ENCODE data around the gene DOCK8. TPM values are rescaled to one million over a fixed set of nuclear protein-coding genes. Genes with fewer than 3 reads are reported as not detected.
A peak's percentile ranks its signal among the peaks of the same experiment; 100 is the strongest.

The DOCK8 gene
- total RNA-seq, 2 donors from 2014 or later: 199 to 213 TPM

- H3K4me3 Mint-ChIP-seq: no peak overlapping the region
- no peaks in the 10 kb centered on the region for H3K27me3 Mint-ChIP-seq (ENCODE audit: low read depth)
These were observed 247.5 kb downstream of the DOCK8 start for GRCh38 chr9:462121-462520.

GRCh38 chr9:462606-463005 is 247.9 kb downstream of the DOCK8 start:
- peaks cover 5 to 19% of the 10 kb centered on the region in 2 donors for H3K36me3 Mint-ChIP-seq (ENCODE audit: insufficient read depth in 2 of 2)
- DNase-seq: no peak
- no peak overlapping the region for H3K4me3 Mint-ChIP-seq
- no peaks in the 10 kb centered on the region for H3K9me3 Mint-ChIP-seq
- peak overlapping the region; percentile 49 for H3K27ac Mint-ChIP-seq
- no peaks in the 10 kb centered on the region for H3K27me3 Mint-ChIP-seq (ENCODE audit: low read depth)
- no peak for ATAC-seq (replicated peaks in 1 of 2)
- peaks cover 11% of the 10 kb centered on the region for H3K4me1 Mint-ChIP-seq (ENCODE audit: low read depth)

More at GRCh38 chr9:462121-462520, 247.5 kb downstream of the DOCK8 start:
- peaks cover 5 to 19% of the 10 kb centered on the region in 2 donors for H3K36me3 Mint-ChIP-seq (ENCODE audit: insufficient read depth in 2 of 2)
- DNase-seq (no peak), ATAC-seq (replicated peaks in 1 of 2) (no peak)
- peak overlapping the region; percentile 55 for H3K27ac Mint-ChIP-seq
- peaks cover 11% of the 10 kb centered on the region for H3K4me1 Mint-ChIP-seq (ENCODE audit: low read depth)
- no peaks in the 10 kb centered on the region for H3K9me3 Mint-ChIP-seq

- H3K4me3 Mint-ChIP-seq: no peak overlapping the region
- H3K36me3 Mint-ChIP-seq (ENCODE audit: insufficient read depth in 2 of 2): peaks cover 5 to 19% of the 10 kb centered on the region in 2 donors
- DNase-seq: no peak
- no peaks in the 10 kb centered on the region for H3K27me3 Mint-ChIP-seq (ENCODE audit: low read depth)
- H3K4me1 Mint-ChIP-seq (ENCODE audit: low read depth): peaks cover 17% of the 10 kb centered on the region
- no peak overlapping the region for H3K27ac Mint-ChIP-seq
- H3K9me3 Mint-ChIP-seq: no peaks in the 10 kb centered on the region
- ATAC-seq (replicated peaks in 1 of 2): no peak
These were observed 248.9 kb downstream of the DOCK8 start for GRCh38 chr9:463455-464171.

- H3K4me3 Mint-ChIP-seq: no peak overlapping the region
- H3K36me3 Mint-ChIP-seq (ENCODE audit: insufficient read depth in 2 of 2): peaks cover 5 to 19% of the 10 kb centered on the region in 2 donors
- no peak for ATAC-seq (replicated peaks in 1 of 2)
- peaks cover 40% of the 10 kb centered on the region for H3K4me1 Mint-ChIP-seq (ENCODE audit: low read depth)
- H3K27me3 Mint-ChIP-seq (ENCODE audit: low read depth): no peaks in the 10 kb centered on the region
- no peaks in the 10 kb centered on the region for H3K9me3 Mint-ChIP-seq
- no peak for DNase-seq
- H3K27ac Mint-ChIP-seq: no peak overlapping the region
These were observed 252.1 kb downstream of the DOCK8 start for GRCh38 chr9:466747-467146.

GRCh38 chr9:468766-469426 is 254.2 kb downstream of the DOCK8 start:
- peaks cover 35% of the 10 kb centered on the region for H3K4me1 Mint-ChIP-seq (ENCODE audit: low read depth)
- H3K36me3 Mint-ChIP-seq (ENCODE audit: insufficient read depth in 2 of 2): peaks cover 0 to 15% of the 10 kb centered on the region in 2 donors
- H3K27me3 Mint-ChIP-seq (ENCODE audit: low read depth): no peaks in the 10 kb centered on the region
- no peaks in the 10 kb centered on the region for H3K9me3 Mint-ChIP-seq
- H3K27ac Mint-ChIP-seq: peak overlapping the region; percentile 87
- no peak for DNase-seq
- ATAC-seq (replicated peaks in 1 of 2): no peak
- peak overlapping the region; percentile 69 to 76 for H3K4me3 Mint-ChIP-seq

- H3K4me1 Mint-ChIP-seq (ENCODE audit: low read depth): peaks cover 35% of the 10 kb centered on the region
- peaks cover 0 to 11% of the 10 kb centered on the region in 2 donors for H3K36me3 Mint-ChIP-seq (ENCODE audit: insufficient read depth in 2 of 2)
- peak overlapping the region; percentile 83 for H3K27ac Mint-ChIP-seq
- DNase-seq: peak; percentile 91 to 93
- no peaks in the 10 kb centered on the region for H3K9me3 Mint-ChIP-seq
- peak; percentile 93 for ATAC-seq (replicated peaks in 1 of 2)
- peak overlapping the region; percentile 91 to 93 for H3K4me3 Mint-ChIP-seq
- no peaks in the 10 kb centered on the region for H3K27me3 Mint-ChIP-seq (ENCODE audit: low read depth)
These were observed 255.2 kb downstream of the DOCK8 start for GRCh38 chr9:469672-470551.

GRCh38 chr9:470552-471194 is 256.0 kb downstream of the DOCK8 start:
- Mint-ChIP-seq H3K36me3 (ENCODE audit: insufficient read depth in 2 of 2) (peaks cover 0 to 4% of the 10 kb centered on the region in 2 donors), H3K9me3 (no peaks in the 10 kb centered on the region), H3K4me1 (ENCODE audit: low read depth) (peaks cover 35% of the 10 kb centered on the region), H3K27me3 (ENCODE audit: low read depth) (no peaks in the 10 kb centered on the region), H3K4me3 (peak overlapping the region; percentile 91 to 93), H3K27ac (peak overlapping the region; percentile 83)
- no peak for DNase-seq
- peak; percentile 8 to 16 for ATAC-seq (replicated peaks in 1 of 2)

- Mint-ChIP-seq H3K4me1 (ENCODE audit: low read depth) (peaks cover 35% of the 10 kb centered on the region), H3K27me3 (ENCODE audit: low read depth) (no peaks in the 10 kb centered on the region), H3K36me3 (ENCODE audit: insufficient read depth in 2 of 2) (no peaks in the 10 kb centered on the region), H3K27ac (peak overlapping the region; percentile 54), H3K4me3 (peak overlapping the region; percentile 91 to 93), H3K9me3 (no peaks in the 10 kb centered on the region)
- DNase-seq (no peak), ATAC-seq (replicated peaks in 1 of 2) (no peak)
These were observed 256.7 kb downstream of the DOCK8 start for GRCh38 chr9:471320-471719.

- H3K4me3 Mint-ChIP-seq: no peak overlapping the region
- no peaks in the 10 kb centered on the region for H3K9me3 Mint-ChIP-seq
- ATAC-seq (replicated peaks in 1 of 2) (no peak), DNase-seq (no peak)
- H3K4me1 Mint-ChIP-seq (ENCODE audit: low read depth): peaks cover 35% of the 10 kb centered on the region
- H3K36me3 Mint-ChIP-seq (ENCODE audit: insufficient read depth in 2 of 2): no peaks in the 10 kb centered on the region
- no peaks in the 10 kb centered on the region for H3K27me3 Mint-ChIP-seq (ENCODE audit: low read depth)
- H3K27ac Mint-ChIP-seq: no peak overlapping the region
These were observed 257.9 kb downstream of the DOCK8 start for GRCh38 chr9:472479-473075.

GRCh38 chr9:477193-477592 is 262.5 kb downstream of the DOCK8 start:
- DNase-seq: no peak
- Mint-ChIP-seq H3K27ac (no peak overlapping the region), H3K4me1 (ENCODE audit: low read depth) (no peaks in the 10 kb centered on the region)

GRCh38 chr9:479304-479970 is 264.8 kb downstream of the DOCK8 start:
- ATAC-seq (replicated peaks in 1 of 2): no peak
- Mint-ChIP-seq H3K4me3 (no peak overlapping the region), H3K36me3 (ENCODE audit: insufficient read depth in 2 of 2) (peaks cover 0 to 2% of the 10 kb centered on the region in 2 donors), H3K27ac (no peak overlapping the region), H3K4me1 (ENCODE audit: low read depth) (no peaks in the 10 kb centered on the region), H3K9me3 (no peaks in the 10 kb centered on the region), H3K27me3 (ENCODE audit: low read depth) (no peaks in the 10 kb centered on the region)
- DNase-seq: no peak

More at GRCh38 chr9:477193-477592, 262.5 kb downstream of the DOCK8 start:
- Mint-ChIP-seq H3K4me3 (no peak overlapping the region), H3K9me3 (no peaks in the 10 kb centered on the region), H3K27me3 (ENCODE audit: low read depth) (no peaks in the 10 kb centered on the region), H3K36me3 (ENCODE audit: insufficient read depth in 2 of 2) (no peaks in the 10 kb centered on the region)
- no peak for ATAC-seq (replicated peaks in 1 of 2)

- ATAC-seq (replicated peaks in 1 of 2) (no peak), DNase-seq (no peak)
- no peaks in the 10 kb centered on the region for H3K9me3 Mint-ChIP-seq
- H3K27me3 Mint-ChIP-seq (ENCODE audit: low read depth): no peaks in the 10 kb centered on the region
- no peaks in the 10 kb centered on the region for H3K4me1 Mint-ChIP-seq (ENCODE audit: low read depth)
- no peak overlapping the region for H3K4me3 Mint-ChIP-seq
- H3K27ac Mint-ChIP-seq: no peak overlapping the region
- peaks cover 0 to 2% of the 10 kb centered on the region in 2 donors for H3K36me3 Mint-ChIP-seq (ENCODE audit: insufficient read depth in 2 of 2)
These were observed 265.3 kb downstream of the DOCK8 start for GRCh38 chr9:479971-480350.
